HepG2 (cell line): Measurements from ENCODE around the gene ATP5MK. TPM values are rescaled to one million over a fixed set of nuclear protein-coding genes. Genes with fewer than 3 reads are reported as not detected.

Experiments
- AKAP8 ChIP-seq: sonication (generic); formaldehyde crosslinking; IDR thresholded peaks from 2 replicates; pipeline ENCODE4 v1.5.1; 2020; ENCODE audit warnings: mild to moderate bottlenecking, missing genetic modification reagents
- BORCS8-MEF2B ChIP-seq: sonication (generic); formaldehyde crosslinking; IDR thresholded peaks from 2 replicates; pipeline ENCODE4 v1.8.0; 2022; ENCODE audit warnings: mild to moderate bottlenecking, missing genetic modification reagents
- IKZF1 ChIP-seq: fragments of 450-650 bp; IDR thresholded peaks from 2 replicates; pipeline ENCODE4 v1.7.1; 2016
- KLF6 ChIP-seq: IDR thresholded peaks from 2 replicates; pipeline ENCODE4 v1.8.0; 2016; ENCODE audit warnings: missing biosample characterization, missing genetic modification reagents
- NR2F2 ChIP-seq: IDR thresholded peaks from 2 replicates; pipeline ENCODE4 v1.6.1; 2012; ENCODE audit warnings: low read depth, inconsistent platforms, borderline replicate concordance
- NR2F6 ChIP-seq, 2 experiments: IDR thresholded peaks; 2 replicates each; pipeline ENCODE4 v1.6.1; 2016; ENCODE audit warnings: antibody characterized with exemption in 1 of 2, mild to moderate bottlenecking in 1 of 2
- RAD51 ChIP-seq: fragments of 450-650 bp; IDR thresholded peaks from 2 replicates; pipeline ENCODE4 v1.6.1; 2016; ENCODE audit warnings: borderline replicate concordance
- RFX1 ChIP-seq: fragments of 450-650 bp; IDR thresholded peaks from 2 replicates; pipeline ENCODE4 v1.6.1; 2017
- SMAD9 ChIP-seq: sonication (generic); formaldehyde crosslinking; IDR thresholded peaks from 2 replicates; pipeline ENCODE4 v1.5.1; 2020; ENCODE audit warnings: mild to moderate bottlenecking, missing genetic modification reagents
- TARDBP ChIP-seq: sonication (generic); formaldehyde crosslinking; IDR thresholded peaks from 2 replicates; pipeline ENCODE4 v1.8.0; 2022; ENCODE audit warnings: mild to moderate bottlenecking, missing genetic modification reagents
- ZNF260 ChIP-seq: sonication (generic); formaldehyde crosslinking; IDR thresholded peaks from 2 replicates; pipeline ENCODE4 v1.4.0; 2020; ENCODE audit warnings: missing genetic modification reagents, low read depth, mild to moderate bottlenecking, borderline replicate concordance
- ZNF343 ChIP-seq: sonication (generic); formaldehyde crosslinking; IDR thresholded peaks from 2 replicates; pipeline ENCODE4 v1.4.0; 2020; ENCODE audit warnings: mild to moderate bottlenecking, missing genetic modification reagents
- polyA plus RNA-seq, 8 experiments: library from polyadenylated mRNA; depleted of rRNA in 3 of 8; stranded (reverse) in 7 of 8; unstranded in 1 of 8; fragments of >200 nt; fragmentation: Illumina TruSeq in 4 of 8; extraction: Trizol in 4 of 8; gene quantifications; 2 replicates each; pipeline versions ENCODE4 v1.2.1 to v1.2.3, GENCODE V29; 2011 to 2016; ENCODE audit warnings: low read depth in 4 of 8, missing spikeins in 1 of 8, mixed read lengths in 1 of 8; ENCODE audit not compliant: insufficient read depth in 1 of 8
- total RNA-seq, 5 experiments: library from RNA; depleted of rRNA; stranded (reverse); fragments of >200 nt; fragmentation: Illumina TruSeq; extraction: Trizol; gene quantifications; 2 replicates each; pipeline ENCODE4 v1.2.3, GENCODE V29; 2016; ENCODE audit warnings: low read depth in 1 of 5
- TF ChIP-seq, protein P1 (sequence below): sonication (generic); formaldehyde crosslinking; IDR thresholded peaks from 2 replicates; pipeline ENCODE4 v1.4.0; 2020; ENCODE audit warnings: missing genetic modification reagents, mild to moderate bottlenecking, borderline replicate concordance
- TF ChIP-seq, protein P2 (sequence below): sonication (generic); formaldehyde crosslinking; IDR thresholded peaks from 2 replicates; pipeline ENCODE4 v1.8.1; 2022; ENCODE audit warnings: low read depth, mild to moderate bottlenecking, missing genetic modification reagents
- TF ChIP-seq, protein P3 (sequence below): sonication (generic); formaldehyde crosslinking; IDR thresholded peaks from 2 replicates; pipeline ENCODE4 v1.8.1; 2023; ENCODE audit warnings: mild to moderate bottlenecking, missing genetic modification reagents
- TF ChIP-seq, protein P4 (sequence below): IDR thresholded peaks from 2 replicates; pipeline ENCODE4 v1.6.1; 2018; ENCODE audit warnings: missing genetic modification reagents
- TF ChIP-seq, protein P5 (sequence below): sonication (generic); formaldehyde crosslinking; IDR thresholded peaks from 2 replicates; pipeline ENCODE4 v1.5.0; 2020; ENCODE audit warnings: missing genetic modification reagents, mild to moderate bottlenecking, borderline replicate concordance
- TF ChIP-seq, protein P6 (sequence below): sonication (generic); formaldehyde crosslinking; conservative IDR thresholded peaks from 2 replicates; pipeline ENCODE4 v1.4.0; 2020; ENCODE audit warnings: missing genetic modification reagents

The ATP5MK gene
- total and polyA plus RNA-seq, 2 of the 13 experiments (the other 11 are each of a cell fraction or from before 2014, with no cell fraction given), result 312 to 517 TPM

DNA sequence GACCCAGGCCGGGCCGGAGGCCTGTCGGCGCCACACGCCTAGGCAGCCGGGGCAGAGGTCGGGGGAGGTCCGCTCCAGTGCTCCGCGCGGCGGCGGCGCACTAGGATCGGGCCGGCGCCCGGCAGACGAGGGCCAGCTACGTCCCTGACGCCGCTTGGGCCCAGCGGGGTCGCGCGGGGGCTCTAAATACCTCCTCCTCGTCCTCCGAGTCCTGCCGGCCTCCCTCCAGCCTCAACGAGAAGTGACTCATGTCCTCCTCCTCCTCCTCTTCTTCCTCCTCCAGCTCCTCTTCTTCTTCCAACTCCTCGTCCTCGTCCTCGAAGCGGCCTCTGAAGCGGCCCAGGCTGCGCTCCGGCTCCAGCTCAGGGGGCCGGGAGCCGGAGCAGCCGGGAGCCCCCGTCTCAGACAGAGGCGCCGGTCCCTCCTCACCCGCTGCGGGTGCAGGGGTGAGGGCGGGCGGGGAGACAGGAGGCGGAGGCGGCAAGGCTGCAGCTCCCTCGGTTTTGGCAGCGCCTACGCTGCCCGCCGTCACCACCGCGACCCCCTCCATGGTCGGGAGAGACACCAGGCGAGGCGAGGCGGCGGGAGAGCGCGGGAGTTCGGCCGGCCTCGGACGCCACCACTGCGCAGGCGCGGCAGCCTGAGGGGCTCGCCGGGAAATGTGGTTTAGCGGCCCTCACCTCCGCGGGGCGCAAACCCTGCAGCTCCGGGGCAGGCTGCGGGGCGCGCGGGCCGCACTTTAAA, 45.6 kb downstream of the ATP5MK start, which contains the start of gene PCGF6 (continued):
- TF ChIP-seq, protein P1, sequence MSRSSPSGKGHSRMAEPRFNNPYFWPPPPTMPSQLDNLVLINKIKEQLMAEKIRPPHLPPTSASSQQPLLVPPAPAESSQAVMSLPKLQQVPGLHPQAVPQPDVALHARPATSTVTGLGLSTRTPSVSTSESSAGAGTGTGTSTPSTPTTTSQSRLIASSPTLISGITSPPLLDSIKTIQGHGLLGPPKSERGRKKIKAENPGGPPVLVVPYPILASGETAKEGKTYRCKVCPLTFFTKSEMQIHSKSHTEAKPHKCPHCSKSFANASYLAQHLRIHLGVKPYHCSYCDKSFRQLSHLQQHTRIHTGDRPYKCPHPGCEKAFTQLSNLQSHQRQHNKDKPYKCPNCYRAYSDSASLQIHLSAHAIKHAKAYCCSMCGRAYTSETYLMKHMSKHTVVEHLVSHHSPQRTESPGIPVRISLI, result no peak
- TF ChIP-seq IKZF1, result no peak
- no peak for TF ChIP-seq RAD51
- TF ChIP-seq ZNF260 (CRISPR knock-in tag), result no peak
- TF ChIP-seq BORCS8-MEF2B (CRISPR knock-in tag), result no peak
- TF ChIP-seq, protein P2, sequence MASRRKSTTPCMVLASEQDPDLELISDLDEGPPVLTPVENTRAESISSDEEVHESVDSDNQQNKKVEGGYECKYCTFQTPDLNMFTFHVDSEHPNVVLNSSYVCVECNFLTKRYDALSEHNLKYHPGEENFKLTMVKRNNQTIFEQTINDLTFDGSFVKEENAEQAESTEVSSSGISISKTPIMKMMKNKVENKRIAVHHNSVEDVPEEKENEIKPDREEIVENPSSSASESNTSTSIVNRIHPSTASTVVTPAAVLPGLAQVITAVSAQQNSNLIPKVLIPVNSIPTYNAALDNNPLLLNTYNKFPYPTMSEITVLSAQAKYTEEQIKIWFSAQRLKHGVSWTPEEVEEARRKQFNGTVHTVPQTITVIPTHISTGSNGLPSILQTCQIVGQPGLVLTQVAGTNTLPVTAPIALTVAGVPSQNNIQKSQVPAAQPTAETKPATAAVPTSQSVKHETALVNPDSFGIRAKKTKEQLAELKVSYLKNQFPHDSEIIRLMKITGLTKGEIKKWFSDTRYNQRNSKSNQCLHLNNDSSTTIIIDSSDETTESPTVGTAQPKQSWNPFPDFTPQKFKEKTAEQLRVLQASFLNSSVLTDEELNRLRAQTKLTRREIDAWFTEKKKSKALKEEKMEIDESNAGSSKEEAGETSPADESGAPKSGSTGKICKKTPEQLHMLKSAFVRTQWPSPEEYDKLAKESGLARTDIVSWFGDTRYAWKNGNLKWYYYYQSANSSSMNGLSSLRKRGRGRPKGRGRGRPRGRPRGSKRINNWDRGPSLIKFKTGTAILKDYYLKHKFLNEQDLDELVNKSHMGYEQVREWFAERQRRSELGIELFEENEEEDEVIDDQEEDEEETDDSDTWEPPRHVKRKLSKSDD (CRISPR knock-in tag), result no peak
- TF ChIP-seq RFX1, result no peak
- no peak for TF ChIP-seq NR2F6 (IDR thresholded peaks at IDR 0.05)
- no peak for TF ChIP-seq NR2F6 (CRISPR knock-in tag; IDR thresholded peaks at IDR 0.05)
- TF ChIP-seq KLF6 (CRISPR knock-in tag), result no peak; the same call in 1 of the 2 replicates
- TF ChIP-seq TARDBP (CRISPR knock-in tag), result no peak
- TF ChIP-seq, protein P3, sequence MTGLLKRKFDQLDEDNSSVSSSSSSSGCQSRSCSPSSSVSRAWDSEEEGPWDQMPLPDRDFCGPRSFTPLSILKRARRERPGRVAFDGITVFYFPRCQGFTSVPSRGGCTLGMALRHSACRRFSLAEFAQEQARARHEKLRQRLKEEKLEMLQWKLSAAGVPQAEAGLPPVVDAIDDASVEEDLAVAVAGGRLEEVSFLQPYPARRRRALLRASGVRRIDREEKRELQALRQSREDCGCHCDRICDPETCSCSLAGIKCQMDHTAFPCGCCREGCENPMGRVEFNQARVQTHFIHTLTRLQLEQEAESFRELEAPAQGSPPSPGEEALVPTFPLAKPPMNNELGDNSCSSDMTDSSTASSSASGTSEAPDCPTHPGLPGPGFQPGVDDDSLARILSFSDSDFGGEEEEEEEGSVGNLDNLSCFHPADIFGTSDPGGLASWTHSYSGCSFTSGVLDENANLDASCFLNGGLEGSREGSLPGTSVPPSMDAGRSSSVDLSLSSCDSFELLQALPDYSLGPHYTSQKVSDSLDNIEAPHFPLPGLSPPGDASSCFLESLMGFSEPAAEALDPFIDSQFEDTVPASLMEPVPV (CRISPR knock-in tag), result no peak
- TF ChIP-seq SMAD9, result 0 out of 2 replicates have a peak, but pooled peaks have one; percentile 29
- TF ChIP-seq ZNF343 (CRISPR knock-in tag), result peak; percentile 51; the same call in 1 of the 2 replicates
- no peak for TF ChIP-seq NR2F2
- TF ChIP-seq, protein P4, sequence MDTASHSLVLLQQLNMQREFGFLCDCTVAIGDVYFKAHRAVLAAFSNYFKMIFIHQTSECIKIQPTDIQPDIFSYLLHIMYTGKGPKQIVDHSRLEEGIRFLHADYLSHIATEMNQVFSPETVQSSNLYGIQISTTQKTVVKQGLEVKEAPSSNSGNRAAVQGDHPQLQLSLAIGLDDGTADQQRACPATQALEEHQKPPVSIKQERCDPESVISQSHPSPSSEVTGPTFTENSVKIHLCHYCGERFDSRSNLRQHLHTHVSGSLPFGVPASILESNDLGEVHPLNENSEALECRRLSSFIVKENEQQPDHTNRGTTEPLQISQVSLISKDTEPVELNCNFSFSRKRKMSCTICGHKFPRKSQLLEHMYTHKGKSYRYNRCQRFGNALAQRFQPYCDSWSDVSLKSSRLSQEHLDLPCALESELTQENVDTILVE (CRISPR knock-in tag), result no peak
- no peak for TF ChIP-seq AKAP8 (CRISPR knock-in tag)
- TF ChIP-seq, protein P5, sequence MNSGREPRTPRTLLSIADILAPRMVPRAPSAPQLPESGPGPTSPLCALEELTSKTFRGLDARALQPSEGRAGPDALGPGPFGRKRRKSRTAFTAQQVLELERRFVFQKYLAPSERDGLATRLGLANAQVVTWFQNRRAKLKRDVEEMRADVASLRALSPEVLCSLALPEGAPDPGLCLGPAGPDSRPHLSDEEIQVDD, result peak; percentile 53; the same call in 1 of the 2 replicates
- TF ChIP-seq, protein P6, sequence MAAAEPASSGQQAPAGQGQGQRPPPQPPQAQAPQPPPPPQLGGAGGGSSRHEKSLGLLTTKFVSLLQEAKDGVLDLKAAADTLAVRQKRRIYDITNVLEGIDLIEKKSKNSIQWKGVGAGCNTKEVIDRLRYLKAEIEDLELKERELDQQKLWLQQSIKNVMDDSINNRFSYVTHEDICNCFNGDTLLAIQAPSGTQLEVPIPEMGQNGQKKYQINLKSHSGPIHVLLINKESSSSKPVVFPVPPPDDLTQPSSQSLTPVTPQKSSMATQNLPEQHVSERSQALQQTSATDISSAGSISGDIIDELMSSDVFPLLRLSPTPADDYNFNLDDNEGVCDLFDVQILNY, result peak; percentile 87
